Measurements from ENCODE around the gene SLC37A1.

GRCh38 chr21:42505090-42505726, 8.4 kb upstream of the SLC37A1 start:
- no peak for TF ChIP-seq CTCF (conservative IDR thresholded peaks at IDR 0.05)
- no peak for TF ChIP-seq ZFX (IDR thresholded peaks at IDR 0.05)

Measured in C4-2B (cell line).